K562 treated with DMSO at 1 percent for 4 hours (cell line): ENCODE data around the gene FIGN. TPM values are rescaled to one million over a fixed set of nuclear protein-coding genes. Genes with fewer than 3 reads are reported as not detected.

ENCODE experiments used
- total RNA-seq: library from RNA; unstranded; fragments of 300-600 nt; gene quantifications from 2 replicates; pipeline ENCODE4 v1.2.3, GENCODE V29; 2022; ENCODE audit not compliant: insufficient read depth

FIGN gene, protein sequence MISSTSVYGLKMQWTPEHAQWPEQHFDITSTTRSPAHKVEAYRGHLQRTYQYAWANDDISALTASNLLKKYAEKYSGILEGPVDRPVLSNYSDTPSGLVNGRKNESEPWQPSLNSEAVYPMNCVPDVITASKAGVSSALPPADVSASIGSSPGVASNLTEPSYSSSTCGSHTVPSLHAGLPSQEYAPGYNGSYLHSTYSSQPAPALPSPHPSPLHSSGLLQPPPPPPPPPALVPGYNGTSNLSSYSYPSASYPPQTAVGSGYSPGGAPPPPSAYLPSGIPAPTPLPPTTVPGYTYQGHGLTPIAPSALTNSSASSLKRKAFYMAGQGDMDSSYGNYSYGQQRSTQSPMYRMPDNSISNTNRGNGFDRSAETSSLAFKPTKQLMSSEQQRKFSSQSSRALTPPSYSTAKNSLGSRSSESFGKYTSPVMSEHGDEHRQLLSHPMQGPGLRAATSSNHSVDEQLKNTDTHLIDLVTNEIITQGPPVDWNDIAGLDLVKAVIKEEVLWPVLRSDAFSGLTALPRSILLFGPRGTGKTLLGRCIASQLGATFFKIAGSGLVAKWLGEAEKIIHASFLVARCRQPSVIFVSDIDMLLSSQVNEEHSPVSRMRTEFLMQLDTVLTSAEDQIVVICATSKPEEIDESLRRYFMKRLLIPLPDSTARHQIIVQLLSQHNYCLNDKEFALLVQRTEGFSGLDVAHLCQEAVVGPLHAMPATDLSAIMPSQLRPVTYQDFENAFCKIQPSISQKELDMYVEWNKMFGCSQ
- not detected in 2 replicates for total RNA-seq

GRCh38 chr2:163735685-163736432 is at the start of gene FIGN:
Gene FIGN (minus strand): TSS chr2:163736008. CDS start chr2:163734927, 1,081 bp downstream.

